ENCODE data around the gene CLCN7. TPM values are rescaled to one million over a fixed set of nuclear protein-coding genes. Genes with fewer than 3 reads are reported as not detected.

Gene CLCN7
- total and polyA plus RNA-seq, 2 of the 8 experiments (the other 6 are each of a cell fraction or from before 2014, with no cell fraction given), result 38.6 to 81.5 TPM

DNA sequence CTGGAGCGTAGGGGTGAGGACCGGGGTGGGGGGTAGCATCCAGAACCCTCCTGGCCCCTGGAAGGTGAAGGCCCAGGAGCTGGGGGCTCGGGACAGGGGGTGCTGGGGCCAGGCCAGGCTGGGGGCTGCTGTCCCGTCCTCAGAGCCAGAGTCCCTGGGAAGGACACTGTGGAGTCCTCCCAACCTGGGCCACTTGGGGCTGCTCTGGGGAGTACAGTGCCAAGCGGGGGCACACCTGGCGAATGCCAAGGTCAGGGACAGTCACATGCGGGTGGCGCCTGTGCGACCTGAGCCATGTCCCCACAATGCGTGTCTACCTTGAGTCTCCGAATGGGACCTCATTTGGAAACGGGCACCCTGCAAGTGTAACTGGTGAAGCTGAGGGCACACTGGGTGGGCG, 45.2 kb downstream of the CLCN7 start (continued):
- TF ChIP-seq, protein P1, sequence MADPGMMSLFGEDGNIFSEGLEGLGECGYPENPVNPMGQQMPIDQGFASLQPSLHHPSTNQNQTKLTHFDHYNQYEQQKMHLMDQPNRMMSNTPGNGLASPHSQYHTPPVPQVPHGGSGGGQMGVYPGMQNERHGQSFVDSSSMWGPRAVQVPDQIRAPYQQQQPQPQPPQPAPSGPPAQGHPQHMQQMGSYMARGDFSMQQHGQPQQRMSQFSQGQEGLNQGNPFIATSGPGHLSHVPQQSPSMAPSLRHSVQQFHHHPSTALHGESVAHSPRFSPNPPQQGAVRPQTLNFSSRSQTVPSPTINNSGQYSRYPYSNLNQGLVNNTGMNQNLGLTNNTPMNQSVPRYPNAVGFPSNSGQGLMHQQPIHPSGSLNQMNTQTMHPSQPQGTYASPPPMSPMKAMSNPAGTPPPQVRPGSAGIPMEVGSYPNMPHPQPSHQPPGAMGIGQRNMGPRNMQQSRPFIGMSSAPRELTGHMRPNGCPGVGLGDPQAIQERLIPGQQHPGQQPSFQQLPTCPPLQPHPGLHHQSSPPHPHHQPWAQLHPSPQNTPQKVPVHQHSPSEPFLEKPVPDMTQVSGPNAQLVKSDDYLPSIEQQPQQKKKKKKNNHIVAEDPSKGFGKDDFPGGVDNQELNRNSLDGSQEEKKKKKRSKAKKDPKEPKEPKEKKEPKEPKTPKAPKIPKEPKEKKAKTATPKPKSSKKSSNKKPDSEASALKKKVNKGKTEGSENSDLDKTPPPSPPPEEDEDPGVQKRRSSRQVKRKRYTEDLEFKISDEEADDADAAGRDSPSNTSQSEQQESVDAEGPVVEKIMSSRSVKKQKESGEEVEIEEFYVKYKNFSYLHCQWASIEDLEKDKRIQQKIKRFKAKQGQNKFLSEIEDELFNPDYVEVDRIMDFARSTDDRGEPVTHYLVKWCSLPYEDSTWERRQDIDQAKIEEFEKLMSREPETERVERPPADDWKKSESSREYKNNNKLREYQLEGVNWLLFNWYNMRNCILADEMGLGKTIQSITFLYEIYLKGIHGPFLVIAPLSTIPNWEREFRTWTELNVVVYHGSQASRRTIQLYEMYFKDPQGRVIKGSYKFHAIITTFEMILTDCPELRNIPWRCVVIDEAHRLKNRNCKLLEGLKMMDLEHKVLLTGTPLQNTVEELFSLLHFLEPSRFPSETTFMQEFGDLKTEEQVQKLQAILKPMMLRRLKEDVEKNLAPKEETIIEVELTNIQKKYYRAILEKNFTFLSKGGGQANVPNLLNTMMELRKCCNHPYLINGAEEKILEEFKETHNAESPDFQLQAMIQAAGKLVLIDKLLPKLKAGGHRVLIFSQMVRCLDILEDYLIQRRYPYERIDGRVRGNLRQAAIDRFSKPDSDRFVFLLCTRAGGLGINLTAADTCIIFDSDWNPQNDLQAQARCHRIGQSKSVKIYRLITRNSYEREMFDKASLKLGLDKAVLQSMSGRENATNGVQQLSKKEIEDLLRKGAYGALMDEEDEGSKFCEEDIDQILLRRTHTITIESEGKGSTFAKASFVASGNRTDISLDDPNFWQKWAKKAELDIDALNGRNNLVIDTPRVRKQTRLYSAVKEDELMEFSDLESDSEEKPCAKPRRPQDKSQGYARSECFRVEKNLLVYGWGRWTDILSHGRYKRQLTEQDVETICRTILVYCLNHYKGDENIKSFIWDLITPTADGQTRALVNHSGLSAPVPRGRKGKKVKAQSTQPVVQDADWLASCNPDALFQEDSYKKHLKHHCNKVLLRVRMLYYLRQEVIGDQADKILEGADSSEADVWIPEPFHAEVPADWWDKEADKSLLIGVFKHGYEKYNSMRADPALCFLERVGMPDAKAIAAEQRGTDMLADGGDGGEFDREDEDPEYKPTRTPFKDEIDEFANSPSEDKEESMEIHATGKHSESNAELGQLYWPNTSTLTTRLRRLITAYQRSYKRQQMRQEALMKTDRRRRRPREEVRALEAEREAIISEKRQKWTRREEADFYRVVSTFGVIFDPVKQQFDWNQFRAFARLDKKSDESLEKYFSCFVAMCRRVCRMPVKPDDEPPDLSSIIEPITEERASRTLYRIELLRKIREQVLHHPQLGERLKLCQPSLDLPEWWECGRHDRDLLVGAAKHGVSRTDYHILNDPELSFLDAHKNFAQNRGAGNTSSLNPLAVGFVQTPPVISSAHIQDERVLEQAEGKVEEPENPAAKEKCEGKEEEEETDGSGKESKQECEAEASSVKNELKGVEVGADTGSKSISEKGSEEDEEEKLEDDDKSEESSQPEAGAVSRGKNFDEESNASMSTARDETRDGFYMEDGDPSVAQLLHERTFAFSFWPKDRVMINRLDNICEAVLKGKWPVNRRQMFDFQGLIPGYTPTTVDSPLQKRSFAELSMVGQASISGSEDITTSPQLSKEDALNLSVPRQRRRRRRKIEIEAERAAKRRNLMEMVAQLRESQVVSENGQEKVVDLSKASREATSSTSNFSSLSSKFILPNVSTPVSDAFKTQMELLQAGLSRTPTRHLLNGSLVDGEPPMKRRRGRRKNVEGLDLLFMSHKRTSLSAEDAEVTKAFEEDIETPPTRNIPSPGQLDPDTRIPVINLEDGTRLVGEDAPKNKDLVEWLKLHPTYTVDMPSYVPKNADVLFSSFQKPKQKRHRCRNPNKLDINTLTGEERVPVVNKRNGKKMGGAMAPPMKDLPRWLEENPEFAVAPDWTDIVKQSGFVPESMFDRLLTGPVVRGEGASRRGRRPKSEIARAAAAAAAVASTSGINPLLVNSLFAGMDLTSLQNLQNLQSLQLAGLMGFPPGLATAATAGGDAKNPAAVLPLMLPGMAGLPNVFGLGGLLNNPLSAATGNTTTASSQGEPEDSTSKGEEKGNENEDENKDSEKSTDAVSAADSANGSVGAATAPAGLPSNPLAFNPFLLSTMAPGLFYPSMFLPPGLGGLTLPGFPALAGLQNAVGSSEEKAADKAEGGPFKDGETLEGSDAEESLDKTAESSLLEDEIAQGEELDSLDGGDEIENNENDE (IDR thresholded peaks at IDR 0.05; ENCODE audit: insufficient replicate concordance, low read length), result no peak
- TF ChIP-seq TBP (IDR thresholded peaks at IDR 0.05; ENCODE audit: low read depth, low read length) (no peak), HDAC6 (IDR thresholded peaks at IDR 0.05; ENCODE audit: low read depth, low read length) (no peak), SUZ12 (IDR thresholded peaks at IDR 0.05; ENCODE audit: low read length) (no peak), CEBPB (IDR thresholded peaks at IDR 0.05; ENCODE audit: low read depth, low read length) (no peak), BCL11A (IDR thresholded peaks at IDR 0.05; ENCODE audit: low read depth in 2 of 2, low read length in 2 of 2) (no peak), CREB1 (IDR thresholded peaks at IDR 0.05) (no peak), SIRT6 (IDR thresholded peaks at IDR 0.05; ENCODE audit: low read length) (no peak), TEAD4 (IDR thresholded peaks at IDR 0.05; ENCODE audit: low read depth, low read length) (no peak)
- TF ChIP-seq, protein P2, sequence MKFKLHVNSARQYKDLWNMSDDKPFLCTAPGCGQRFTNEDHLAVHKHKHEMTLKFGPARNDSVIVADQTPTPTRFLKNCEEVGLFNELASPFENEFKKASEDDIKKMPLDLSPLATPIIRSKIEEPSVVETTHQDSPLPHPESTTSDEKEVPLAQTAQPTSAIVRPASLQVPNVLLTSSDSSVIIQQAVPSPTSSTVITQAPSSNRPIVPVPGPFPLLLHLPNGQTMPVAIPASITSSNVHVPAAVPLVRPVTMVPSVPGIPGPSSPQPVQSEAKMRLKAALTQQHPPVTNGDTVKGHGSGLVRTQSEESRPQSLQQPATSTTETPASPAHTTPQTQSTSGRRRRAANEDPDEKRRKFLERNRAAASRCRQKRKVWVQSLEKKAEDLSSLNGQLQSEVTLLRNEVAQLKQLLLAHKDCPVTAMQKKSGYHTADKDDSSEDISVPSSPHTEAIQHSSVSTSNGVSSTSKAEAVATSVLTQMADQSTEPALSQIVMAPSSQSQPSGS (IDR thresholded peaks at IDR 0.05; ENCODE audit: low read length), result no peak
